Cerebellar nuclear complex (tissue), 1 donor: Measurements from ENCODE around the gene MYLK2.

Source experiments
- DNase-seq, 2 experiments: peaks; one replicate each; lab custom pipeline; 2025; lab: John Stamatoyannopoulos, UW

MYLK2 gene

DNA sequence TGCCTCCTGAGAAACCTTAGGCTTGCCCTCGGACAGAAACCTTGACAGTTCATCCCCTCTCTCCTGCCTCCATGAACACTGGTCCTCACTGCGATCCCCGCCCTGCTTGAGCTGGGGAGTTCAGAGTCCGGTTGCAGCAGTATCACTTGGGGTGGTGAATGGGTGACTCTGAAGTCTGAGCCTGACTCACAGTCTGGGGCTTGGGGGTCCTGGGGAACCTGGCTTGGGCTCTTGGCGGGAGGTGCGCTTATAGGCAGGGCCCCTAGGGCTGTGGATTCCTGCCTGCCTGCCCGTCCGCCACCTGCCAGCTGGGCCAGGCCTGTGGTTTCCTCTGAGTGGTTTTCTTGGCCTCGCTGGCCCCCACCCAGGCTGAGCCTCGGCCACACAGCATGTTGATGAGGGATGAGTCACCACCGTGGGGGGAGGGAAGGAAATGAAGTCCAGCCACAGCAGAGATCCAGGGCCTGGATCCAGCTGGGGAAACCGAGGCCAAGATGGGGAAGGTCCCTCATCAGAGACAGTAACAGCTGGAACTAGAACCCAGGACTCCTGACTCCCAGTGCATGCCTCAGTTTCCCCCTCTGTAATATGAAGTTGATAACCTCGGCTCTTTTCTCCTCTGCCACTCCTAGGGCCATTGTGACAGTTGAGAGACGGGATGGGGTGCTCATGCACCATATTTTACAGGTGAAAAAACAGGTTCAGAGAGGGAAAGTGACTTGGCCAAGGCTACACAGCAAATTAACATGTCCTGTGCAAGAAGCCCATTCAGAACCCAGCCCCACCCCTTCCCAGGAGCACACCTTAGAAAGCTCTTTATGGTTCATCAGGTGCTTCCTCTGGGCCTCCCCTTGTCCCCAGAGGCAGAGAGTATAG, 17.1 kb downstream of the MYLK2 start:
- DNase-seq: no peak

DNA sequence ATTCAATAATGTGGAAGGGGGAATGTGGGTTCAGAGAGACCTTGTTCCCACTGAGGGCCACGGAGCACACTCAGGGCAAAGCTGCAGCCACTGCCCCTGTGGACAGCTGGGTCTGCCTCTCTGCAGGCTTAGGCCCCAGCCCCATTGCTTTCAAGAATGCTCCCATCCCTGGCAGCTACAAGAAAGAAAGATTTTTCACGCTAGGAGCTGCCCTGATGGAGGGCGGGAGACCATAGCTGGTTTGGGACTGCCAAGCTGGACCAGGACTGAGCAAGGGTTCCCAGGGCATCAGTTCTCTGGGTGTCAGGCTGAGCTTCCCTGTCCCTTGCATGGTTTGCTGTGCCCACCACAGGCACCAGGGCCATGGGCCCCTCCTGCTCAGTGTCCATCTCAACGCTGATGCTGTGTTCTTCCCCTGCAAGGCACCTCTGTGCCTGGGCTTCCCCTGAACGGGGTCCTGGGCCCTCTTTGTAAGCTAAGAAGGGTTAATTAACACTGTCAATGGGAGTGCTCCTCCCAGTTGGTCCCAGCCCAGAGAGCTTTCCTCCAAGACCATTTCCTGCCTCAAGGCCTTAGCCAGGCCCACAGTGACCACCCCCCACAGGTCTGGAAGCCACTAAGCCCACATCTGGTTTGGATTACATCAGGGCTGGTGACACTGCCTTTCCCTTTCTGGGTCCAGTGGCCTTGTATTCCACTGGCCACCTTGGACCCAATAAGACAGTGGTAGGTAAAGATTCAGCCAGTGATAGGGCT, 17.9 kb downstream of the MYLK2 start:
- no peak for DNase-seq

DNA sequence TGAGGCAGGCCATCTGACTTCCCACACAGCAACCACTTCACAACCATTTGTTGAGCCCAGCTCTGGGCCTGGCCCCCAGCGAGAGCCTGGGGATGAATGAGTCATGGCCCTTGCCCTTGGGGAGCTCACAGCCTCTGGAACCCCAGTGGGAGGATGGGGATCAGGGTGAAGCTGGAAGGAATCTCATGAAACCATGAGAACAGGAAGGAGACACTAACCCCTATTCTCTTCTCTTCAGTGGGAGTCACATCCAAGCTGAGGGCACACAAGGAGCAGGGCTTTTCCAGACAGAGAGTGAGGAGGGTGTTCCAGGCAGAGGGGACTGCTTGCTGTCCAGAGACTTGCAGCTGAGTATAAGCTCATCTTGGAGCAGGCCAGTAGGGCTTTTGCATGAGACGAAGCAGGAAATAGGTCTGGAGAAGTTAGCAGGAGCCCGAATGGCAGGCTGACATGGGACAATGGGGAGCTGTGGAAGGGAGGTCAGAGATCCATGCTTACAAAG, 18.8 kb downstream of the MYLK2 start:
- no peak for DNase-seq

DNA sequence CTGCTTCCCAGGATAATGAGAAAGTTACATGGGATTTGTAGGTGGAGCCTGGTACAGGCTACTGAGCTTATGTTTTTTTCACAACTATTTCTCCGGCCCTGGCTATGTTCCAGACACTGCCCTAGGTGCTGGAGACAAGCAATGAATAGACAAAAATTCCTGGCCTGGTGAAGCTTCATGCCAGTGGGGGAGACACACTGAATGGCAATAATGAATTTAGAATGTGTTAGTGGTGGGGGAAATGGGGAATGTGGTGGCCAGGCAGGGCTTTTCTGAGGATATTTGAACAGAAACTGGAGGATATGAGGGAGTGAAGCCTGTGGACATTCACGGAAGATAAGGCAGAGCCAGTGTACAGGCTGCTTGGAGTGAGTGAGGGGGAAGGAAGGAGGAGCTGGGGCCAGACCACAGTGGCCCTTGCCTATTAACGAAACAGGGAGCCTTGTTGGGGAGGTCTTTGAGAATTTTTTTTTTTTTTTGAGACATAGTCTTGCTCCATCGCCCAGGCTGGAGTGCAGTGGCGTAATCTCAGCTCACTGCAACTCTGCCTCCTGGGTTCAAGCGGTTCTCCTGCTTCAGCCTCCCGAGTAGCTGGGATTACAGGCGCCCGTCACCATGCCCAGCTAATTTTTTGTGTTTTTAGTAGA, 19.6 kb downstream of the MYLK2 start:
- no peak for DNase-seq

DNA sequence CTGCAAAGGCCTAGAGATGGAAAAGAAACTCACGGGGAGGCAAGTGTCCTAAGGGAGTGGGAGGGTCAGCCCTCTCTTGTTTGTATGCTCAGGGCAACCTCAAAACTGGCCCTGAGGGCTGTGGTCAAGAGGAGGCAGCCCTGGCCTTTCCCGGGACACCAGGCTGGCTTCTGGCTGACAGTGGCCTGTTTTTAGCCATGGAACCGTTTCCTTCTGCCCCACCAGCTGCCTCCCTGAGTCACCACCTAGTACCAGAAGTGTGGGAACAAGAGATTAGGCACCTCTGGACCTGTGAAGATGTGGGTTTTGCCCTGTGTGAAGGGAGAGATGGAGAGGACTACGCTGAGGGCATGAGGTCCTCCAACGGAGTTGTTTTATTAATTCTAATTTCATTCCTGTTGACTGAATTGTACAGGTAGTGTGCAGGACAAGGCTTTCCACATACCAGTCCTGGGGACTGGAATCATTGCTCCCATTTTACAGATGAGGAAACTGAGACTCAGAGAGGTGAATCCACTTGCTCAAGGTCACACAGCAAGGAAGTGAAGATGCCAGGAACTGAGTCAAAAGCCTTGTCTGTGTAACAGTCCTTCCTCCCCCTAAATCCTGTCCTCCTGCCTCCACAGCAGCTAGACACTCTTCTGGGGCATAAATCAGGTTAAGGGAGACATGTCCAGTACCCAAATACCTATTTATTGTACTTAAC, 20.8 kb downstream of the MYLK2 start:
- DNase-seq: no peak

DNA sequence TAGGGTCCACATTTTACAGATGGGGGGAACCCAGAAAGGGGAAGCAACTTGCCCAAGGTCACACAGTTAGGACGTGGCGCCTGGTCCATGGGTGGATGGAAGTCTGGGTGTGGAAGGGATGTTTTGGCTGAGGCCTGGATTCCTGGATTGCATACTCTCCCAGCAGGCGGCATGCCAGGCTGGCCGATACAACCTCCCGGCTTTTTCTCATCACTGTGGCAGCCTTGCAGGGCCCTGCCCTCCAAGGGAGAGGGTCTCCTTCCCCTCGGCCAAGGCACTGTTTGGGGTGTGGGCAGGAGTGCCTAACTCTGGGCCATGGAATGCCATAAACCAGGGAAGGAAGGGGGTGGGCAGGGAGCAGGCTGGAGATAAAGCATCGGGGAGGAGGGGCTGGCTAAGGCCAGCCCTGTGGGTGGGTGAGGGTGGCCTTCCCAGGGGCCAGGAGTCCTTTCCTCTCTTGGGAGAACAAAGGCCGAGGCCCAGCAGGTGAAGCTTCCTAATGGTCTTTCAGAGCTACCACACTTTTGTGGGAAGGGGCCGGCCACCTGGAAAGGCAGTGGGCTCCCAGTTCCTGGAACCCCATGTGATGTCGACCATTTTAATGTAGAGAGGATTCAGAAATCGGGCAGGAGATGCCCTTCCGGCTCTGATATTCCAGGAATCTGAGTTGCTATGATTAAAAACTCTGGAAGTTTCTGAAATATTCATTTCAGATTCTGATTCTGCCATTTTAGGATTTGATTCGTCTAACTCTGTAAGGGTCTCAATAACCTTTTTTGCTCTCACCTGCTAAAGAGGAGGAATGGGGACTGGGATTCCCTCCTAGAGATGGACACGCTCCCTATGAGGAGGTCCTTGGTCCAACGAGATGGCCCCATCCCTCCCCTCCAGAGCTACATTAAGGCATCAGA, 22.0 kb downstream of the MYLK2 start:
- no peak for DNase-seq

DNA sequence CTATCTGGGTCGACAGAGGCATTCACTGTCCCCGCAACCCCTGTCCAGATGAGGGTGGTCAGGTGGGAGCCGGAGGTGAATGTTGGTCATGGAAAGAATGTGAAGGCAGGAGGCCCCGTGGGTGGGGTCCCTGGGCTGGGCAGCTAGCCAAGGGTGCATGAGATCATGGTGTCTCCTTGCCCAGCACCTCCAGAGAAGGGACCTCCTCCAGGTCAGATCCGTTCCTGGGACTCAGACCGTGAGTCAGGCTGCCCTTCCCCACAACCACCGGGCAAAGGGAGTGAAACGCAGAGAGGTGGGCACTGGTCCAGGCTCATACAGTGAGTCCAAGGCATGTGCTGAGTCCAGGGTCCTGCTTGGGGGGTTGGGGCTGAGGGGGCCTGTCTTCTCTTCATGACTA, 22.8 kb downstream of the MYLK2 start:
- DNase-seq: no peak

DNA sequence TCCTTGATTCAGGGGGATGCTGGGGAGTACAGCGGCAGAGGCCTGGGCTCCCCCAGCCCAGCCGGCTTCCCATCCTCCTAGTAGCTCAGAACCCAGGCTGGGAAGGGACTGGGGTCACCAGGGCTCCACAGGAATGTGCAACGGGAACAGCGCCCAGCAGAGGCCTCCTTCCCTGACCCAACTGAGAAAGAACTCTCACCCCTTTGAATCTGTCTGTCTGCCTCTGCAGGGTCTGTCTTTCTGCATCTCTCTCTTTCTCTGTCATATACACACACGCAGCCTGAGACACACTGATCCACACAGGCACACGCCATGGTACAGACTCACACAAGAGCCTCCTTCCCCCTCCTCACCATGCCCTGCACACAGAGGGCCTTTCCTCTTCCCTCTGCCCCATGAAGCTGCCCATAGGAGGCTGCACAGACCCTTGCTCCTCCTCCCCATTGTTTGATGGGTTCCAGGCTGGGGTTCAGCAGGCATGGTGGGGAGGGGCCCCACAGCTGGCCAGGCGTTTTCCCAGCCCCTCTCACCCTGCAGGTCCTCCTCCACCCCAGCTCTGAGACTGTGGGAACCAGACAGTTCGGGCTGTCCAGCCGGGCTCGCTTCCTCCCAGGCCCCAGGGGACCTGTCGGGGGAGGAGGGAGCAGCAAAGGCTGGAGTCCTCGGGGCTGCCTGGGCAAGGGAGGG, 23.5 kb downstream of the MYLK2 start:
- DNase-seq: no peak

DNA sequence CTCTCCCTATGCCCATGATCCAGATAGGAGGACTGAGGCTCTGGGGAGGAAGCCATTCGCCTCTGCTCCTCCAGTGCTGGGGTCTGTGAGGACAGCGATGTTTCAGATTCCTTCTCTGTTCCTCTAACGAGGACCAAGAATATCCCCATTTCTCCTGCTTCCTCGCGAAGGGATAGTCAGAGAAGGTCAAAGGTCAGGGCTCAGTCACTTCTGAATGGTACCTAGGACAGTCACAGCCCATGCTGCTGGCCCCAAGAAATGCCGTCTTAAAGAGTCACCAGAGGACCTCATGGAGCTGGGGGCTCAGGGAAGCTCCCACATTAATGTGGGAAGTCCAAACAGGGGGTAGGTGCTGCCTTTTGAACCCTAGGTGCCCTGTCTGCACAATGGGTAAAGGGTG, 24.1 kb downstream of the MYLK2 start:
- DNase-seq: no peak

DNA sequence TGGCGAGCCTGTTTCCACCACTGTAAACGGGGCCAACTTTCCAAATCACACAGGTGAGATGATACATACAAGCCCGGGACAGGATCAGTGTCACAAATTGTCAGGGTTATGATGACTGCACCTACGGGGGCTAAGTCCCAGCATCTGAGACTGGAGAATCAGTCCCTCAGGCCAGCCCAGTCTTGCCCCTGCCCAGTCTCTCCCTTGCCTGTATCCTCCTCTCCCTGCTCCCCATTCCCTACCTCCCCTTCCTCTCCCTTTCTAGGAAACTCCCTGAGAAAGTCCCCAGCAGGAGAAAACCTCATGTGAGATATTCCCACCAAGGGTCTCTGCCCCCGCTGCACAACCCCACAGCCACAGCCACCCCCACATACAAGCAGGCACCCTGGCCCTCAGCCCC, 24.7 kb downstream of the MYLK2 start:
- no peak for DNase-seq

DNA sequence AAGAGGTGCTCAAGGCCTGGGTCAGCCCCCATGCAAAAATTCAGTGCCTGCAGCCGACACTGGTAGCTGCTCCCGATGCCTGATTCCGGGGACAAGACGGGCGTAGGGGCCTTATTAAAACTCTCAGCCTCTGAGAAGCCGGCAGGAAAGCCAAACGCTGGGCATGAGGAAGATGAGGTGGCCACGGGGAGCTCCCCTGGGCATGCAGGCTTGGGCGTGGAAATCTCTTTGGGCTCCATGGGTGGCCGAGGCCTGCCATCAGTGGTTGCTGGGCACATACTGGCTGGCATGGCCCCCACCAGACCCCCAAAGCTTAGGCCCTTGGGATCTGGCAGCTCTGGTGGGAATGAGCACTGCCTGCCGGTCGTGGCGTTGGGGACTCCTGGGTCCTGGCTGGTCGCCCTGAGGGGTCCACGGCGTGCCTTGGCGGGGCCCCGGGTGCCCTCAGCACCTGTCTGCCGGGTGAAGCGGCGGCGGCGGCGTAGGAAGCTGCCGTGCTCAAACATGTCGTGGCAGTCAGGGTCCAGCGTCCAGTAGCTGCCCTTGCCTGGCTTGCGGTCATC, 25.7 kb downstream of the MYLK2 start:
- no peak for DNase-seq

DNA sequence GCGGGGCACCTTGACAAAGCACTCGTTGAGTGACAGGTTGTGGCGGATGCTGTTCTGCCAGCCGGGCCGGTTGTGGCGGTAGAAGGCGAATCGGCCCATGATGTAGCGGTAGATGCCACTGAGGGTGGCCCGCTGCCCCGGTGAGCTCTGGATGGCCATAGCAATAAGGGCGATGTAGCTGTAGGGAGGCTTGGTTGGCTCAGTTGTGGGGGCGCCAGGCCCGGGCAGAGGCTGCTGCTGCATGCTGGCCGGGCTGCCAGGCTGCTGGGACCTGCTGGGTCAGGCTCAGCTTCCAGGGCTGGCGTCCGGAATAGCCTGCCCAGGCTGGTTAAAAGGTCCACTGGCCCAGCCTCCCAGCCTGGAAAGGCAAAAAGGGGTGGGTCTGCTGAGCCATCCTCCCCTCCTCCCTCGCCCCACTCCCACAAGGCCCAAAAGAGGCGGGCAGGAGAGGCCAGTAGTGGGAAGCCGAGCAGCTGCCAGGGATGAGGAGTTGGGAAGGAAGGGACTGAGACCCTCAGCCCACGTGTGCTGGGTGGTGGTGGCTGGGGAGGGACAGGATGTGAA, 26.2 kb downstream of the MYLK2 start, which contains the start of gene FOXS1:
Gene FOXS1, minus strand, starts transcription at position 305 of the 564 bp plus-strand sequence. Its CDS starts 62 bp downstream, at position 243.
- peak in 1 of 2 experiments; percentile 4 for DNase-seq

DNA sequence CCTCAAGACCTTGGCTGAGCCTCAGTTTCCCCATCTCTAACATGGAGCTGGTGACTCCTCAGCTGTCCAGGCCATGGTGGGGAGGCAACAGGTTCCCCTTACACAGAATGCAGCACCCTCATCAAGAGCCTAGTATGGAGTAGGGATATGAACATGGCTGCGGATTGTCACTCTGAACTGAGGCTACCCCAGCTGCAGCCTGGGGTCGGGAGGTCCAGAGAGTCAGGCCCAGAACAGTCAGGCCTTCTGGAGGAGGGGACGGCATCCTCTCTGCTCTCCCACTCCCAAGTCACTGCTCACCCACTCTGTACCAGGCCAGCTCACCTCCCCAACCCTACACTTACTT, 27.6 kb downstream of the MYLK2 start:
- DNase-seq: no peak

DNA sequence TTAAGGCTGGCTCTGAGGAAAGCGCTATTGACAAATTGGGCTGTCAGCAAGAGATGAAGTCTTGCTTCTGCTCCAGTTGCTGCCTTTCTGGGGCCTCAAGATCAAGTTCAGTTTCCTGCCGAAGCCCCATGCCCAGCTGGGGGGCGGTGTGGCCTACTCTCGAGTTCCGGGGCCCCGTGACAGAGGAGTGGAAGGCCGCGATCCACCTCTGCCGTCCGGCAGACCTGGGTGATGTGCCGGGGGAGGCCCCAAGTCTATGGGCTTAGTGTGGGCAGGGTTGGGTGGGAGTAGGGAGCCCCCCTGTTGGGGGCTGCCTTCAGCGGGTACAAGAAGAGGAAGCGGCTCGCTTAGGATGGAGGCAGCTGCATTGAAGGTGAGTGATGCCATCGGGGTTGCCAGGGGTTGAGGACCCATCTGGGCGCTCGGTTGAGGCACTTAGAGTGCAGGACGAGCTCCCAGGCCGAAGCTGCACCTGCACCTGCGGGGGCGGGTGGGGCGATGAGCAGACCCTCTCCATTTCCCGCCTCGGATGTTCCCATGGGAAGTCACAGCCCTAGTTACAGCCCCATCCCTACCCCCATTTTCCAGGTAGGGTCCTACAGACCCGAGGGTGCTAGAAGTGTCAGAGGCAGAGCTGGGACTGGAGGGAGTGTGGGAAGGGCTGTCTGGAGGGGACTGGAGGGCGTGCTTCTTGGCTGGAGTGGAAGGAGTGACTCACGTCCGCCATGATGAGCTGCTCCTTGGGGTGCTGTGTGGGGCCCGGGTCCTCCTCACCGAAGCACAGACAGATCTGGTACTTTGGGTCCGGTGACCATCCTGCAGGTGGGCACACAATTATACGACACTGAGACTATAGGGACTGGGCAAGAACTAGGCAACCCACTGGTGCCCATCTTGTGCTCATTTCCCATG, 29.2 kb downstream of the MYLK2 start:
- no peak for DNase-seq

DNA sequence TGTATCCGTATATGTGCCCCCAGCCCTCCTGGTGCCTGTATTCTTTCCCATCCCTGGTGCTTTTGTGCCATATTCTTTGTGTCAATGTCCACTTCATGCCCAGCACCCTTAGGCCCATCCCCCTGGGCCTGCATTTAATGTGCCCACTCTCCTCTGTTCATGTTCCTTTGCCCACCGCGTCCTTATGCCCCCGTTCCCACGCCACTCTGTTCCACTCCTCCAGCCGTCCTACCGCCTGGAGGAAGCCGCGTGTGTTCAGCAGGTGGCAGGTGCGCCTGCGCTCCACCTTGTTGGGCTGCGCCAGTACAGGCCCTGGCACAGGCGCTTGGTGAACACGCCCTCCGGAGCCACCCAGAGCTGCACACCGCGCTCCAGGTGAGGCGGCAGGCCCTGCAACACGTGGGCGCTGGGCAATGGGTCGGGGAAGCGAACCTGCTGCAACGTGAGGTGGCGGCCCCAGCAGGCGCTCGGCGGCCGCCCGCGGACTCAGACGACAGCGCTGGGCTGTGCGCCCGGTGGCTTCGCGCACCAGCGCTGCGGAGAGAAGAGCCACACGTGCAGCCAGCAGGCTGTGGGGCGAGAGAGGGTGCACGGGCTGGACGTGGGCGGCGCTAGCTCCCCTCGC, 30.3 kb downstream of the MYLK2 start:
- no peak for DNase-seq

DNA sequence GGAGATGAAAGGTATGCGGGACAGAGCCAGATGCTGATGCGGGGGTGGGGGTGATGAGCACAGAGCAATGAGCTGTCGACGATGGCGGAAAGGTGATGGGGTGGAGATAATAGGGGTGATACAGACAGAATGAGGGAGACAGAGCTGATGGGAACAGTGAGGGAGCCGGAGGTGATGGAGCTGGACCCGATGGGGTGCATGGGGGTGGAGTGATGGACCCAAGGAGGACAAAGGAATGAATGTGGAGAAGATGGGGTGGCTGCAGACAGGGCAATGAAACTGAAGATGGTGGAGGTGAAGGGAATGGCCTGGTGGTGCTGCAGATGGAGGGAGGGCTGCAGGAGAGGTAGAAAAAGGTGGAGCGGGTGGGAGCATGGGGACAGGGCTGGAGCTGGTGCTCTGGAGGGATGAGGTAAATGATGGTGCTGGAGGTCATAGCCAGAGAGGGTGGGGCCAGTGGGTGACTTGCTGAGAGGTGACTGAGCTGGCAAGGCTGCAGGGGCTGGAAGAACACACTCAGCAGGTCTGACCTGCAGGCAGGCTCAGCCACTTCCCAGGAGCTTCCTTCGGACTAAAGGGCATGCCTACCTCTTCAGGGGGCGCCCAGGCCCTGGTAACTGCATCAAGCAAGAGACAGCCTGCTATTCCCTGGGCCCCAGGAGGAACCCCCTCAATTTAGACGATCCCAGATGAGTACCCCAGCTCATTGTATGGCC, 32.2 kb downstream of the MYLK2 start:
- no peak for DNase-seq

DNA sequence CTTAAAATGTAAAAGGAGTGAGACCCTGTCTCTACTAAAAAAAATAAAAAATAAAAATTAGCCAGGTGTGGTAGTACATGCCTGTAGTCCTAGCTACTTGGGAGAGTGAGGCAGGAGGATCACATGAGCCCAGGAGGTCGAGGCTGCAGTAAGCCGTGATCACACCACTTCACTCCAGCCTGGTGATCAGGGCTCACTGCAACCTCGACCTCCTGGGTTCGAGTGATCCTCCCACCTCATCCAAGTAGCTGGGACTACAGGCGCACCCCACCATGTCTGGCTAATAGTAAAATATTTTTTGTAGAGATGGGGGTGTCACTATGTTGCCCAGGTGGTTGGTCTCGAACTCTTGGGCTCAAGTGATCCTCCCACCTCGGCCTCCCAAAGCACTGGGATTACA, 34.3 kb downstream of the MYLK2 start:
- DNase-seq: no peak
